ENCODE data around the gene PTGDS.

DNA sequence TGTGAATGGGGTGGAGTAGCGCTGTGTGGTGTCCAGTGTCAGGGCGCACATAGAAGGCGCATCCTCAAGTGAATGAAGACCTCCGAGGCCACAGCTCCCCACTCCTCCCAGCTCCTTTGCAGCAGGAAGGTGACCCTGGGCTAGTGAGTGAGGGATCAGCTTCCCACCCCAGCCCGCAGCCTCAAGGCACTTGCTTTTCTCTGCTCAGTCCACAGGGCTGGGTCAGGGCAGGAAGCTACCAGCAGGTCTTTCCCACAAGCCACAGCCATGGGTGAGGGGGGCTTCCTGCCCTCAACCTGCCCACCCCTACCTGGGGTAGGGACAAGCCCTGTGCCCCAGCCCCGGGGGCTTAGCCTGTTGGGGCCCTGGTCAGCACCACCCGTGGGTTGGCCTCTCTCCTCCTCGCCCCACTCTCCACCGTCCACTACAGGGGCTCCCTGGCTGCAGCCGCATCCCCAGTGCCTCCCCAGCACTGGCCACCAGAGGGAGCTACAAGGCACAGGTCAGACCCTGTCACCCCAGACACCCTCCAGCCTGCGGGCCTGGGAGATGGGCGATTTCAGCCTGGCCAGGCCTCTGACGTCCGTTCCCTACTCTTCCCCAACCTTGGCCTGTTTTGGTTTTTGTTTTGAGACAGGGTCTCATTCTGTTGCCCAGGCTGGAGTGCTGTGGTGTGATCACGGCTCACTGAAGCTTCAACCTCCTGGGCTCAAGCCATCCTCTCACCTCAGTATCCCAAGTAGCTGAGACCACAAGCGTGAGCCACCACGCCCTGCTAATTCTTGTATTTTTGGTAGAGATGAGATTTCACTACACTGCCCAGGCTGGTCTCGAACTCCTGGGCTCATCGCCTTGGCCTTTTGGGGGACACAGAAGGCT, 52.0 kb downstream of the PTGDS start:
- TF ChIP-seq CTCF (IDR thresholded peaks at IDR 0.05; ENCODE audit: poor library complexity, severe bottlenecking), result peak; percentile 72
- no peak for TF ChIP-seq EZH2 (IDR thresholded peaks at IDR 0.05; ENCODE audit: borderline replicate concordance, insufficient read depth, low read length, poor library complexity, severe bottlenecking)

Data from neural cell (in vitro differentiated cells).